Activated naive CD4-positive, alpha-beta T cell treated with anti-CD3 and anti-CD28 coated beads, Interleukin-2, amount 50 U/mL, for 16 hours (primary cell): ENCODE data around the gene ANKRD20A1.
"Not testable (repeated sequence)": the region's sequence is repeated elsewhere in the genome, so short reads cannot be mapped to it uniquely, and the experiment has no call there.

Experiments used
- DNase-seq: peaks from one replicate; pipeline ENCODE4 v3.0.0-alpha.2; 2020

The ANKRD20A1 gene

DNA sequence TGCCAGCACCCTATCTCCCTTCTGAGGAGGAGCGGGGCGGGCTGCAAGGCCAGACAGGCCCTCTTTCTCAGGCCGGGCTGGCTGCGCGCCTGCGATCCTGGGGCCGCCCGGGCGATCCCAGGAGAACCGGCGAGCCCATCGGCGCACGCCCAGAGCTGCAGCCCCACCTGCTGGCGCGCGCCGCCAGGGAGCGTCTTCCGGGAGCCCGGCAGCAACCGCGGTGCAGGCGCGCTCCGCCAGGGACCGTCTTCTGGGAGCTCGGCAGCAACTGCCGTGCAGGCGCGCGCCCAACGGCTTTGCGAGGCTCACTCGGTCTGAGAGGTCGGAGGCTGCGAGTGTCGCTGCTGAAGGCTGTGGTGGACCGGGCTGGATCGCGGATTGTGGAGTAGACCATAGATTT, at the start of gene ANKRD20A1:
Gene ANKRD20A1, plus strand, starts transcription at position 61 of the 400 bp plus-strand sequence. CDS start 496 bp downstream, outside the sequence.
- DNase-seq, result not testable (repeated sequence)

GRCh38 chr9:67832088-67832487, 26.6 kb upstream of the ANKRD20A1 start:
- DNase-seq, result not testable (repeated sequence)
